T-helper 1 cell treated with Interleukin-12 subunit alpha and Interleukin-12 subunit beta and Interleukin-4 antibody, amounts not matched to agents 30 ng/mL and 1 ng/mL, for 36 hours (primary cell): ENCODE measurements around the gene LRP1. TPM values are rescaled to one million over a fixed set of nuclear protein-coding genes. Genes with fewer than 3 reads are reported as not detected.

Experiments
- intact Hi-C: fragments of 100-400 bp; cut with micrococcal nuclease; formaldehyde crosslinking; loops from one replicate; pipeline ENCODE4 v1.15.1; 2024
- total RNA-seq: library from RNA; stranded (reverse); gene quantifications from 2 replicates; pipeline ENCODE4 v1.2.3, GENCODE V29; 2022

Gene LRP1
- total RNA-seq, 1 donor from 2014 or later: 0.86 TPM

DNA sequence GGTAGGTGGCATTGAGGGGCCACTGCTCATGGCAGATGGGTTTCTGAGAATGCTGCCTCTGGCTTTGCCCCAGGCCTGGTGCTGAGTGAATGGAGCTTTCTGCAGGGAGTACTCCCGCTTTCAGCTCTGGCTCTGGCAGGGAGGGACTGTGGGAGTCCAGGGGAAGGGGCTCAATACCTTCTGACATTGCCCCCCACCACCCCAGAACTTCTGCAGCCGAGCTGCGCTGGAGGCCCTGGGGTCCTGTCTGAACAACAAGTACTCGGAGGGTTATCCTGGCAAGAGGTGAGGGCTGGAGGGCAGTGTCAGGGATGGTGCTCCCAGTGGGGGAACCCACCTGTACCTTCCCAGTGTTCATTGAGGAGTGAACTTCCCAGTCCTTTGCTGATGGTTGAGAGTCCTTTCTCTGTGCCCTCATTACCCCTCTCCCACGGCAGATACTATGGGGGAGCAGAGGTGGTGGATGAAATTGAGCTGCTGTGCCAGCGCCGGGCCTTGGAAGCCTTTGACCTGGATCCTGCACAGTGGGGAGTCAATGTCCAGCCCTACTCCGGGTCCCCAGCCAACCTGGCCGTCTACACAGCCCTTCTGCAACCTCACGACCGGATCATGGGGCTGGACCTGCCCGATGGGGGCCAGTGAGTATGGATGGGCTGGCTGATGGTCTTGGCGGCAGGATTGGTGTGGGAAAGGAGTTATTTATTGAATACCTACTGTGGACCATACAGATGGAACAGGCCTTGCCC lies 103.2 kb downstream of the LRP1 start:
- intact Hi-C loops: loop anchor here (10.0 kb wide), 1 partner anchor 477 kb away; the partner anchor contains the start of gene PRIM1

GRCh38 chr12:57232156-57232756 lies 104.0 kb downstream of the LRP1 start:
- intact Hi-C loops: loop anchor here (10.0 kb wide), 1 partner anchor 477 kb away; the partner anchor contains the start of gene PRIM1

DNA sequence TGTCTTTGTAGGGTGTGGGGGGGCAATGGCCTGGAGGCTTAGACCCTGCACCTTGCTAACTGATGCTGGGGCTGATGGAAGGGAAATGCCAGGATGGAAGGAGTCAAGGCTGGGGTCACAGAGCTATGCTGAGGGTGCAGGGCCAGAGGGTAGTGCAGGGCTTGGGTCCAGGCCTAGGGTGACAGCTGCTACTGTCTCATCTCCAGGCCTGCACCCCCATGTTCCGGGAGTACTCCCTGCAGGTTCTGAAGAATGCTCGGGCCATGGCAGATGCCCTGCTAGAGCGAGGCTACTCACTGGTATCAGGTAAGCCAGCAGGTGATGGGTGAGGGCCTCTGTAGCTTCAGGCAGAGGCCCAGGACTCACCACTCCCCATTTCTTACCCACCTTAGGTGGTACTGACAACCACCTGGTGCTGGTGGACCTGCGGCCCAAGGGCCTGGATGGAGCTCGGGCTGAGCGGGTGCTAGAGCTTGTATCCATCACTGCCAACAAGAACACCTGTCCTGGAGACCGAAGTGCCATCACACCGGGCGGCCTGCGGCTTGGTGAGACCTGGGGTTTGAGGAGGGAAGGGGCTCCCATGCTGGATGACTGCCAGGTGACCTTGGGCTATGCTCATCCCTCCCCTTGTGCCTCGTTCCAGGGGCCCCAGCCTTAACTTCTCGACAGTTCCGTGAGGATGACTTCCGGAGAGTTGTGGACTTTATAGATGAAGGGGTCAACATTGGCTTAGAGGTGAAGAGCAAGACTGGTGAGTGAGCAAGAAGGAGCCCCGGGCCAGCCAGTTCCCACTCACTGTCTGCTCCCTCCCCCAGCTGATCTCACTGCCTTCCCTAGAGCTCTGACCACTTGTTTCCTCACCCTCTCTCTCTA lies 105.3 kb downstream of the LRP1 start:
- intact Hi-C loops: loop anchor here (10.0 kb wide), 1 partner anchor 479 kb away; the partner anchor contains the start of gene PRIM1

GRCh38 chr12:57234233-57234570 lies 105.9 kb downstream of the LRP1 start:
- intact Hi-C loops: loop anchor here (10.0 kb wide), 1 partner anchor 479 kb away; the partner anchor contains the start of gene PRIM1

- intact Hi-C loops: loop anchor here (10.0 kb wide), 1 partner anchor 480 kb away; the partner anchor contains the start of gene PRIM1
Measured at GRCh38 chr12:57234571-57235016, 106.3 kb downstream of the LRP1 start.

DNA sequence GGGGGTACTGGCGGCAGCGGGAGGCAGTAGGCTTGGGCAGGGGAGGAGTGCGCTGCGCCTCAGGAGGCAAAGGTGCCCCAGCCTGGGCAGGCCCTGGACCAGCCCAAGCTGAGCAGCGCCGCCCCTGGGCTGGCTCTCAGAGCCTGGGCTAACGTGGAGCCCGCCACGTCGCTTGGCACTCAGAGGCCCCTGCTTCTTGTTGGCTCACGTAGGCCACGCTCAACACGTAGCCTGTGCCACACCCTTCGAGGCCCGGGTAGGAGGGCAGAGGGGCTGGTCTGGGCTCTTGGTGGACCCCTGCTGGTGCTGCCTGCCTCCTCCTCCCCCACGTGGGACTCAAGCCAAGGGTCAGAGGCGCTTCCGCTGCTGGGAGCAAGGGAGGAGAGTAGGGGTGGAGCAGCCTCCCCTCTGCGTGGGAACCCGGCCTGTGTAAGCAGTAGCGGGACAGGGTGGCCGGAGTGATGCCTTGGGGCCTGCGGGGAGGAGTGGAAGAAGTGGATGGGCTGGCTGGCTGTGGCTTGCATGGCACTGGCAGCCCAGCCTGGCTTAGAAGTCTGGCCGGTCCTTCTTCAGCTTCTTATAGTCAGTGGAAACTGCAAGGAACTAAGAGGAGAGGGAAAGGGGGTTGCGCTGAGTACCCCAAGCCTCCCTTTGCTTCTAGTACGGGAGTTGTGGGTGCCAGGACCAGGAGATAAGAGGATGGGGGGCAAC lies 106.9 kb downstream of the LRP1 start:
- intact Hi-C loops: loop anchor here (10.0 kb wide), 1 partner anchor 480 kb away; the partner anchor contains the start of gene PRIM1

DNA sequence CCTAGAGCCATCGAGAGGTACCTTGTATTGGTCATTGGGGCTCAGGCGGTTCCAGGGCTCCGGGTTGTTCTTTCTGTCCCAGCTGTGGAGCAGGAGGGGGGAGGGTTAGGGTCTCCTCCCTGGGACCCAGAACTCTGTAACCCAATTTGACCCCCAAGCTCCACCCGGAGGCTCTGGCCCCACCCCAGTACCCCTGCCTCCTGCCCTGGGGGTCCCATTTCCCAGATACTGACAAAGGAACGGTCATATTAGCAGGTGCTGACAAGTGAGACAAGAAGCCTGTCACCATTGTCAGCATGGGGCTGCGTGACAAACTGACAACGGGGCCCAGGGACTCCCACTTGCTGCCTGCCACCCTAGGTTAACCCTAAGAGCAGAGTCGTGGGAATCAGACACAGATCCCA lies 107.4 kb downstream of the LRP1 start:
- intact Hi-C loops: loop anchor here (10.0 kb wide), 1 partner anchor 481 kb away; the partner anchor contains the start of gene PRIM1

GRCh38 chr12:57236201-57236924 lies 108.1 kb downstream of the LRP1 start:
- intact Hi-C loops: loop anchor here (10.0 kb wide), 1 partner anchor 482 kb away; the partner anchor contains the start of gene PRIM1

GRCh38 chr12:57236925-57237595 lies 108.8 kb downstream of the LRP1 start:
- intact Hi-C loops: loop anchor here (10.0 kb wide), 1 partner anchor 482 kb away; the partner anchor contains the start of gene PRIM1

DNA sequence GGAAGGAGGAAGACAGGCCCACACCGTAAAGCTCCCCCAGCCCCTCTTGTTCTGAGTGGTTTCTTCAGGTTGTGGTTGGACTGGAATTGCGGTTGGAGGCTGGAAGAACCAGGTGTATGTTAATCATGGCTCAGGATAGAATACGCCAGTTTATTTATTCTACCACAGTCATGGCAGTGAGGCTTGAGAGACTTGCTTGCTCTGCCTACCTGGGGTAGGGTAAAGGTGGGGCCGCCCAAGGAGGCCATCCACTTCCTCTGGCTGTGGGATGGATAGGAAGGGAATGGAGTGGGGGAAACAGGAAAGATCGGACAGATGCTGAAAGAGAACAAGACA lies 109.3 kb downstream of the LRP1 start:
- intact Hi-C loops: loop anchor here (10.0 kb wide), 1 partner anchor 483 kb away; the partner anchor contains the start of gene PRIM1

DNA sequence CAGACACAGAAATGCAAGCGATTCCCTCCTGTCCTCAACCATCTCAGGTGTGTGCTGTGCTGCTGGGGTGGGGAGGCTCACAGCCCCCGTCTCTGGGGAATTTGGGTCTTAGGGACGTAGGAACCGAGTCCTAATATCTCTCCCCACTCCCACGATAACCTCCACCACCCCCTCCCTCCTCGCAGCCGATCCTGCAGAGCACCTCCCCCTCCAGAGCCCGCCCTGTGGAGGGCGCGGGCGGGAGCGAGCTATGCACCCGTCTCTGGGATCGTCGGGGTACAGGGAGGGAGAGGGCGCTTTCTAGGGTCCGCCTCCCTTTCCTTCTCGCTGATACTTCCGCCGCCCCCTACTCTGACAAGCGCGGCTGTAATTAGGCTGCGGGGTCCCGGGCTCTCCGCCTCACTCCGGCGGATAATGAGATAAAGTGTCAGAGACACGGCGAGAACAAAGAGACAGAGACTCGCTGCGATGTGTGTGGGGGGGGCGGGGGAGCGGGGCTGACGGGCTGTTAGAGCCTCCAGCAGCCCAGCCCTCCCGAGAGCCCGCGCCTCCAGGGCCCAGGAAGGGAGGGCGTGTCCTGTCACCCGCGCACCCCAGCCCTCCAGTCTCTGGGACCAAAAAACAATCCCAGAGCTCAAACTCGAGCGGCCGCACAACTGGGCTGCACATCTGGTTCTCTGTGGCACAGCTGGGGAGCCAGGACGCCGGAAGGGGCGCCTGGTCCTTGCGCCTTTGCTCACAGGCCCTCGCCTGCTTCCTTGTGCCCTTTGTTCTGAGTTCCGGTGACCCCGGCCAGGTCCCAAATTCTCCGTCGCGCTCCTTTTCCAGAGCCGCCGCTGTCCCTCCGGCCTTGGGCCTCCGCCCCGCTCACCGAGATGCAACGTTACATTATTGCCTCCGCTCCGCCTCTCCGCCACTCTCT lies 109.9 kb downstream of the LRP1 start:
- intact Hi-C loops: loop anchor here (2.0 to 10.0 kb wide), 2 partner anchors 13 to 483 kb away; partner anchors contain the start of gene PRIM1

DNA sequence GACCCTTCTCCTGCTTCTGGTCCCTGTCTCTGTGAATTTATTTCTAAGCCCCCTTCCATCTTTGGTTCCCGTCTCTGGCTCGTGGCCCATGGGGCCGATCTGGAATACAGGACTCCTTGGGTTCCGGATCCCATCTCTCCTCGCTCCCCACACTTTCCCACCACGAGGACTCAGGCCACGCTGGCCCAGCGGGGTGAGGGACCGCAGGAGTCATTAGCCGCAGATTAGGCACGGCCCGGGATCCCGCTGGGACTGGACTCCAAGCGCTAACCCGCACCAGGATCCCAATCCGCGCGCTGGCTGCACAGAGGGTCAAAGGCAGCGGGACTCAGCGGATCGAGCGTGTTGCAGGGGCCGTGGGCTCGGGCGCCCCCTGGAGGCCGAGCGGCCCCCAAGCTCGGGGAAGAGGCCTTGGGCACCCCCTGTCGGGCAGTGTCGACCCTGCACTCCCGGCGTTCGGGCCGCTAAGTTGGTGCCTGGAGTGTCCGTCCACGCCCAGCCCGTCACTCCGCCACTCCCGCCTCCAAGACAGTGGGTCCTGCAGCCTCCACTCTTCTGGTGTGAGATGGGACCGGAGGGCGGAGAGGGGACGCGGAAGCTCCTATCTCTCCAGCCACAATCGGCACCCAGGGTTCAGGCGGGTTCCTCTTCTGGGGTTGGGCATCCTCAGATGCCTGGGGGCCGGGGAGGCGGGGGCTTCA lies 110.7 kb downstream of the LRP1 start:
- intact Hi-C loops: loop anchor here (1.0 to 10.0 kb wide), 6 partner anchors 10 to 484 kb away; partner anchors contain the start of genes DDIT3, LRP1, PRIM1 and SHMT2

DNA sequence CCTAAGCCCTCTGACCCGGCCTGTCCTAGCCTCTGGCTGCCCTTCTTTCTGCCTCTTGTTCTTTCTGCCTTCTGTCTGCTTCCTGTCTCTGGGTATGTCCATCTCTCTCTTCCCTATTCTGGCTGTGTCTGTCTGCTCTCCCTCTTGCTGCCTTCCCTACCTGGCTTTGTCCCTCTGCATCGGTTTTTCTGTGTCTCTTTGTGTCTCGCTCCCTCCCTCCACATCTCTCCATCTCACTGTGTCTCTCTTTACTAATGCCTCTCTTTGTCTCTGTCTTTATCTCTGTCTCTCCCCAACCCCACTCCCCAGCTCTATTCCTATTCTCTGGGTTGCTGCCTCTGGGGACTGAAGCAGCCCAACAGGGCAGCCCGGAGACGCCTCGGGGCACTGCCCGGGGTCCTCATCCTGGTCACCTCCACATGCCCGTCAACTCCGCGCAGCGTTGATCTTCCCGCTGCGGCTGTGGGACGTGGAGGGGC lies 111.3 kb downstream of the LRP1 start:
- intact Hi-C loops: loop anchor here (1.0 to 10.0 kb wide), 9 partner anchors 10 to 612 kb away; partner anchors contain the start of genes B4GALNT1, DDIT3, LRP1 and PRIM1

GRCh38 chr12:57240066-57240921 lies 112.0 kb downstream of the LRP1 start:
- intact Hi-C loops: loop anchor here (2.0 to 5.0 kb wide), 3 partner anchors 128 to 613 kb away; partner anchors contain the start of genes B4GALNT1 and STAT6

GRCh38 chr12:57240926-57241401 lies 112.7 kb downstream of the LRP1 start:
- intact Hi-C loops: loop anchor here (2.0 to 5.0 kb wide), 3 partner anchors 129 to 614 kb away; partner anchors contain the start of genes B4GALNT1 and STAT6
